ENCODE measurements around the gene KCNQ1. TPM values are rescaled to one million over a fixed set of nuclear protein-coding genes. Genes with fewer than 3 reads are reported as not detected.

Gene KCNQ1
- total and polyA plus RNA-seq, 2 donors (not counting 3 experiments of a cell fraction or from before 2014, with no cell fraction given) = 0.07 to 0.09 TPM

DNA sequence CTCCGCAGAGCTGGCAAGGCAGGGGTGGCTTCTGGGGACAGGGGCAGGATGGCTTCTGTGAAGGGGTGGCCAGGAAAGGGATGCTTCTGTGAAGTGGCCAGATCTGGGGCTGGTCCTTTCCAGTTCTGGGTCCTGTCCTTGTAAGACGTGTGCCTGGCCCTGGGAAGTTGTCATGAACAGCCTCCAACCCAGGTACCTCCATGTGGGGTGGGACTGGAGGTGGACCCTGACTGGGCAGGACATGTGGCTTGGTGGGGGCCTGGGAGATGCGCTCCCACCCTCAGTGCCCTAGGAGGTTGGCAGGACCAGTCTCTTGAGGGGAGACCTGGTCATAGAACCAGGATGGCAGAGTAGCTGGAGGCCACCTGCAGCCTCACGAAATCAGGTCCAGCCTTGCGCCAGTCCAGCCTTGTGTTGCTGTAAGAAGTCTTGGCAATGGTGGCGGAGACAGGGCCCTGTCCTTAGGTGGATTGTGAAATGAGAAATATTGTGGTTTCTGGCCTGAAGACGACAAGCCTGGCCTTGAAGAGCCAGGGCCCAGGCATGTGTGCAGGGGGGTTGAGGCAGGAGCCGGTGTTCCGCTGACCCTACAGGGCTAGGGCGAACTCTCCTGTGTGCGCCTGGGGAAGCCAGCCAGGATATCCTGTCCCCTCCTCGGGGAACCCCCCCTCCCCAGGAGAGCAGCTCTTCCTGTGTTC lies 2.6 kb downstream of the KCNQ1 start:
- Histone ChIP-seq H4K20me1 (replicated peaks; ENCODE audit: control insufficient read depth, extremely low read depth, insufficient read depth, low read length) (no peaks in the 10 kb centered on the region), H3K9me3 (replicated peaks; ENCODE audit: control insufficient read depth, insufficient read depth, low read length) (no peaks in the 10 kb centered on the region), H3K27ac (ENCODE audit: insufficient read depth, low read depth, low read length) (no peak overlapping the region), H3K36me3 (ENCODE audit: control insufficient read depth in 2 of 2, extremely low read depth in 1 of 2, insufficient read depth in 2 of 2, low read length in 2 of 2) (no peaks in the 10 kb centered on the region), H3K4me2 (ENCODE audit: insufficient read depth, low read length) (no peak overlapping the region), H3K4me1 (ENCODE audit: control insufficient read depth, extremely low read depth, insufficient read depth, low read length) (no peaks in the 10 kb centered on the region), H3K9me1 (replicated peaks; ENCODE audit: control insufficient read depth, extremely low read depth, insufficient read depth, low read length) (no peaks in the 10 kb centered on the region), H3K79me2 (ENCODE audit: control insufficient read depth, insufficient read depth, low read length) (no peaks in the 10 kb centered on the region), H2AFZ (ENCODE audit: low read depth, low read length) (no peak overlapping the region), H3K9ac (replicated peaks; ENCODE audit: extremely low read depth, insufficient read depth, low read length) (no peak overlapping the region), H3K27me3 (ENCODE audit: control insufficient read depth in 2 of 2, insufficient read depth in 2 of 2, low read length in 2 of 2) (peaks cover 9 to 11% of the 10 kb centered on the region in 2 experiments), H3K4me3 (replicated peaks in 1 of 3; ENCODE audit: insufficient read depth in 1 of 3, low read depth in 1 of 3, low read length in 3 of 3) (no peak overlapping the region)
- dilution Hi-C loops (cut with MboI; ENCODE audit: extremely low pct_ligation_motif_present, low sequenced_read_pairs) (no loop called here), intact Hi-C loops (cut with micrococcal nuclease) (no loop called here)
- TF ChIP-seq POLR2A (IDR thresholded peaks at IDR 0.05; ENCODE audit: low read depth, low read length) (no peak), POLR2AphosphoS5 (IDR thresholded peaks at IDR 0.05; ENCODE audit: insufficient read depth, low read depth, low read length) (no peak), GATA2 (IDR thresholded peaks at IDR 0.05; ENCODE audit: insufficient read depth, insufficient read length, low read depth, low read length) (no peak), FOS (IDR thresholded peaks at IDR 0.05; ENCODE audit: borderline replicate concordance, insufficient read depth, low read length) (no peak), EZH2 (IDR thresholded peaks at IDR 0.05; ENCODE audit: borderline replicate concordance, low read depth, low read length, severe bottlenecking) (no peak), MYC (IDR thresholded peaks at IDR 0.05; ENCODE audit: low read depth, low read length) (no peak), JUN (IDR thresholded peaks at IDR 0.05; ENCODE audit: borderline replicate concordance, insufficient read depth, insufficient read length, low read depth) (no peak)
- TF ChIP-seq, protein P1, sequence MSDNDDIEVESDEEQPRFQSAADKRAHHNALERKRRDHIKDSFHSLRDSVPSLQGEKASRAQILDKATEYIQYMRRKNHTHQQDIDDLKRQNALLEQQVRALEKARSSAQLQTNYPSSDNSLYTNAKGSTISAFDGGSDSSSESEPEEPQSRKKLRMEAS (IDR thresholded peaks at IDR 0.05; ENCODE audit: insufficient read depth, insufficient read length) = no peak
- TF ChIP-seq, protein P2, sequence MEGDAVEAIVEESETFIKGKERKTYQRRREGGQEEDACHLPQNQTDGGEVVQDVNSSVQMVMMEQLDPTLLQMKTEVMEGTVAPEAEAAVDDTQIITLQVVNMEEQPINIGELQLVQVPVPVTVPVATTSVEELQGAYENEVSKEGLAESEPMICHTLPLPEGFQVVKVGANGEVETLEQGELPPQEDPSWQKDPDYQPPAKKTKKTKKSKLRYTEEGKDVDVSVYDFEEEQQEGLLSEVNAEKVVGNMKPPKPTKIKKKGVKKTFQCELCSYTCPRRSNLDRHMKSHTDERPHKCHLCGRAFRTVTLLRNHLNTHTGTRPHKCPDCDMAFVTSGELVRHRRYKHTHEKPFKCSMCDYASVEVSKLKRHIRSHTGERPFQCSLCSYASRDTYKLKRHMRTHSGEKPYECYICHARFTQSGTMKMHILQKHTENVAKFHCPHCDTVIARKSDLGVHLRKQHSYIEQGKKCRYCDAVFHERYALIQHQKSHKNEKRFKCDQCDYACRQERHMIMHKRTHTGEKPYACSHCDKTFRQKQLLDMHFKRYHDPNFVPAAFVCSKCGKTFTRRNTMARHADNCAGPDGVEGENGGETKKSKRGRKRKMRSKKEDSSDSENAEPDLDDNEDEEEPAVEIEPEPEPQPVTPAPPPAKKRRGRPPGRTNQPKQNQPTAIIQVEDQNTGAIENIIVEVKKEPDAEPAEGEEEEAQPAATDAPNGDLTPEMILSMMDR (IDR thresholded peaks at IDR 0.05; ENCODE audit: extremely low read depth in 1 of 2, insufficient read depth in 1 of 2, low read depth in 1 of 2, low read length in 2 of 2) = no peak
- FAIRE-seq = no peak
- CTCF ChIA-PET = interaction anchor here (1.0 kb wide), 1 partner anchor 28 kb away, joined by 3 read pairs; no protein-coding TSS in a partner anchor
- DNase-seq (ENCODE audit: low read depth, low spot score) = no peak
- POLR2A ChIA-PET = no interaction called here
- BruUV-seq (replicated peaks) = no TSS peak
